HepG2 (cell line): ENCODE data around the gene GLG1. TPM values are rescaled to one million over a fixed set of nuclear protein-coding genes. Genes with fewer than 3 reads are reported as not detected.
"Not testable (repeated sequence)": the region's sequence is repeated elsewhere in the genome, so short reads cannot be mapped to it uniquely, and the experiment has no call there.

ENCODE experiments used
- ATAC-seq: fragments of 200-7000 bp; cut with Tn5 transposase; 3 replicates; pipeline ENCODE4 v1.9.1; 2020; ENCODE audit warnings: mild to moderate bottlenecking, moderate library complexity
- BruUV-seq: library from RNA; stranded (reverse); fragments of 400-500 nt; replicated peaks from 2 replicates; lab custom pipeline; 2021; lab: Mats Ljungman, UMichigan
- CTCF ChIA-PET: fragments of 300-600 bp; formaldehyde crosslinking; extraction: SDS; loops from one replicate; lab custom pipeline; 2021; ENCODE audit warnings: low total read pairs, inconsistent platforms, low intra/inter-chr PET ratio; lab: Yijun Ruan, JAX
- POLR2A ChIA-PET: fragments of 350-600 bp; sonication (Branson Sonifier 250); formaldehyde crosslinking; loops from one replicate; lab custom pipeline; 2020; ENCODE audit warnings: antibody characterized with exemption, inconsistent platforms; lab: Yijun Ruan, JAX
- DNase-seq: peaks from one replicate; pipeline ENCODE4 v3.0.0-alpha.2; 2015; ENCODE audit warnings: low spot score
- FAIRE-seq: peaks from 3 replicates; lab custom pipeline; 2011; peaks lifted over from hg19 to GRCh38; lab: Jason Lieb, UNC
- H2AFZ ChIP-seq: one replicate; pipeline ENCODE4 v1.6.1; 2011; ENCODE audit warnings: low read length, inconsistent platforms
- H3K27ac ChIP-seq: fragments of 300-600 bp; 3 replicates; pipeline ENCODE4 v1.8.0; 2011; ENCODE audit warnings: mixed run types, mild to moderate bottlenecking, mixed read lengths, low read length, inconsistent platforms; ENCODE audit not compliant: insufficient read depth; ENCODE audit errors: extremely low read length
- H3K27me3 ChIP-seq, 2 experiments: fragments of 200-600 bp in 1 of 2; 2 replicates in 1 of 2; 3 replicates in 1 of 2; pipeline versions ENCODE4 v1.6.0 to v1.8.0; 2011; ENCODE audit warnings: low read length in 2 of 2, mild to moderate bottlenecking in 2 of 2, moderate library complexity in 2 of 2, inconsistent platforms in 1 of 2; ENCODE audit not compliant: insufficient read depth in 2 of 2, control insufficient read depth in 1 of 2
- H3K36me3 ChIP-seq, 2 experiments: fragments of 200-600 bp in 1 of 2; replicated peaks in 1 of 2; 2 replicates in 1 of 2; 3 replicates in 1 of 2; pipeline versions ENCODE4 v1.5.1 to v1.8.0; 2011; ENCODE audit warnings: low read length in 2 of 2, inconsistent platforms in 1 of 2; ENCODE audit not compliant: insufficient read depth in 2 of 2, control insufficient read depth in 1 of 2
- H3K4me1 ChIP-seq: 2 replicates; pipeline ENCODE4 v1.5.1; 2012; ENCODE audit warnings: low read length, inconsistent platforms; ENCODE audit not compliant: insufficient read depth
- H3K4me2 ChIP-seq: 2 replicates; pipeline ENCODE4 v1.6.0; 2011; ENCODE audit warnings: low read depth, low read length, inconsistent platforms
- H3K4me3 ChIP-seq, 3 experiments: fragments of 200-600 bp in 1 of 3; sonication (generic), shearing (Covaris generic) in 1 of 3; replicated peaks in 1 of 3; 2 replicates each; pipeline ENCODE4 v1.5.1; 2011 to 2016; ENCODE audit warnings: low read length in 3 of 3, inconsistent platforms in 2 of 3, low read depth in 2 of 3, mild to moderate bottlenecking in 2 of 3, control low read depth in 1 of 3, mixed read lengths in 1 of 3; ENCODE audit not compliant: insufficient read depth in 1 of 3
- H3K79me2 ChIP-seq: one replicate; pipeline ENCODE4 v1.6.1; 2011; ENCODE audit warnings: low read length, inconsistent platforms; ENCODE audit not compliant: insufficient read depth
- H3K9ac ChIP-seq: 2 replicates; pipeline ENCODE4 v1.6.0; 2011; ENCODE audit warnings: mild to moderate bottlenecking, low read depth, low read length, inconsistent platforms; ENCODE audit not compliant: insufficient read depth
- H3K9me3 ChIP-seq: 2 replicates; pipeline ENCODE4 v1.5.1; 2012; ENCODE audit warnings: mild to moderate bottlenecking, low read length
- H4K20me1 ChIP-seq: 2 replicates; pipeline ENCODE4 v1.6.0; 2011; ENCODE audit warnings: inconsistent platforms, mild to moderate bottlenecking, low read length, moderate library complexity; ENCODE audit not compliant: insufficient read depth
- WGBS: methylation state at CpG from one replicate; pipeline ENCODE4 v1.1.6; 2017; ENCODE audit warnings: low lambda C conversion rate; 5-methylcytosine and 5-hydroxymethylcytosine counted together
- in situ Hi-C: cut with HindIII; loops from 2 replicates; pipeline ENCODE4 v1.10.0; 2017; ENCODE audit warnings: low pct_unique_long_range_greater_than_20kb; ENCODE audit not compliant: extremely low pct_ligation_motif_present
- intact Hi-C: fragments of 100-400 bp; cut with micrococcal nuclease; formaldehyde crosslinking; loops from one replicate; pipeline ENCODE4 v1.10.0; 2022; ENCODE audit not compliant: unreplicated experiment
- polyA plus RNA-seq, 8 experiments: library from polyadenylated mRNA; depleted of rRNA in 3 of 8; stranded (reverse) in 7 of 8; unstranded in 1 of 8; fragments of >200 nt; fragmentation: Illumina TruSeq in 4 of 8; extraction: Trizol in 4 of 8; gene quantifications; 2 replicates each; pipeline versions ENCODE4 v1.2.1 to v1.2.3, GENCODE V29; 2011 to 2016; ENCODE audit warnings: low read depth in 4 of 8, missing spikeins in 1 of 8, mixed read lengths in 1 of 8; ENCODE audit not compliant: insufficient read depth in 1 of 8
- total RNA-seq, 5 experiments: library from RNA; depleted of rRNA; stranded (reverse); fragments of >200 nt; fragmentation: Illumina TruSeq; extraction: Trizol; gene quantifications; 2 replicates each; pipeline ENCODE4 v1.2.3, GENCODE V29; 2016; ENCODE audit warnings: low read depth in 1 of 5

The GLG1 gene
- total and polyA plus RNA-seq, 2 of the 13 experiments (the other 11 are each of a cell fraction or from before 2014, with no cell fraction given), result 87.7 to 141 TPM

GRCh38 chr16:74550227-74551019, 56.5 kb downstream of the GLG1 start:
- H3K4me1 ChIP-seq, result peaks cover 12% of the 10 kb centered on the region
- in situ Hi-C loops, intact Hi-C loops, FAIRE-seq, H3K4me3 ChIP-seq, H3K9me3 ChIP-seq, H4K20me1 ChIP-seq, ATAC-seq, DNase-seq, H3K27ac ChIP-seq, H2AFZ ChIP-seq, H3K79me2 ChIP-seq, H3K4me2 ChIP-seq, BruUV-seq, H3K36me3 ChIP-seq, H3K27me3 ChIP-seq, POLR2A ChIA-PET, CTCF ChIA-PET, H3K9ac ChIP-seq: not testable (repeated sequence)
- 97% methylated on average over 7 of the region's 7 CpGs for WGBS

GRCh38 chr16:74546112-74546511, 60.8 kb downstream of the GLG1 start:
- H3K9me3 ChIP-seq, BruUV-seq, FAIRE-seq, in situ Hi-C loops, H3K4me3 ChIP-seq, CTCF ChIA-PET, POLR2A ChIA-PET, H3K27ac ChIP-seq, intact Hi-C loops, ATAC-seq, H4K20me1 ChIP-seq, H2AFZ ChIP-seq, H3K27me3 ChIP-seq, H3K36me3 ChIP-seq, H3K9ac ChIP-seq, H3K79me2 ChIP-seq, DNase-seq: not testable (repeated sequence)
- Histone ChIP-seq H3K4me1 (peaks cover 39% of the 10 kb centered on the region), H3K4me2 (peak overlapping the region; percentile 13)
- 93% methylated on average over 4 of the region's 4 CpGs for WGBS

GRCh38 chr16:74542911-74543578, 63.9 kb downstream of the GLG1 start:
- H3K36me3 ChIP-seq, H2AFZ ChIP-seq, CTCF ChIA-PET, BruUV-seq, H4K20me1 ChIP-seq, H3K9ac ChIP-seq, H3K9me3 ChIP-seq, H3K27ac ChIP-seq, intact Hi-C loops, H3K4me3 ChIP-seq, POLR2A ChIA-PET, H3K27me3 ChIP-seq, in situ Hi-C loops, DNase-seq, H3K79me2 ChIP-seq: not testable (repeated sequence)
- FAIRE-seq (peak; percentile 85), ATAC-seq (peak; percentile 95)
- WGBS, result 30% methylated on average over 2 of the region's 3 CpGs
- Histone ChIP-seq H3K4me1 (peaks cover 47% of the 10 kb centered on the region), H3K4me2 (peak overlapping the region; percentile 45; the same call in 1 of the 2 replicates)

- H2AFZ ChIP-seq, in situ Hi-C loops, H3K9ac ChIP-seq, H3K79me2 ChIP-seq, H3K27ac ChIP-seq, CTCF ChIA-PET, FAIRE-seq, intact Hi-C loops, BruUV-seq, H3K4me3 ChIP-seq, H3K27me3 ChIP-seq, H3K9me3 ChIP-seq, POLR2A ChIA-PET, H4K20me1 ChIP-seq, H3K36me3 ChIP-seq, H3K4me2 ChIP-seq: not testable (repeated sequence)
- 42% methylated on average over 6 of the region's 6 CpGs for WGBS
- DNase-seq (peak; percentile 38), ATAC-seq (peak; percentile 26; the same call in 1 of the 3 replicates)
- H3K4me1 ChIP-seq, result peaks cover 38% of the 10 kb centered on the region
Observed at GRCh38 chr16:74540663-74541062, 66.3 kb downstream of the GLG1 start.
